ENCODE results near the gene FUT9. TPM values are rescaled to one million over a fixed set of nuclear protein-coding genes. Genes with fewer than 3 reads are reported as not detected.
"Not testable (repeated sequence)": the region's sequence is repeated elsewhere in the genome, so short reads cannot be mapped to it uniquely, and the experiment has no call there.

The FUT9 gene
- polyA plus RNA-seq, 6 donors from 2014 or later, result not detected

- Mint-ChIP-seq H3K4me3 (no peak overlapping the region), H3K9me3 (no peaks in the 10 kb centered on the region), H3K27me3 (no peaks in the 10 kb centered on the region), H3K4me1 (no peaks in the 10 kb centered on the region), H3K36me3 (no peaks in the 10 kb centered on the region), H3K27ac (no peak overlapping the region)
- no peak for ATAC-seq (ENCODE audit: low read depth in 2 of 2)
- no peak for DNase-seq
These were observed 198.0 kb downstream of the FUT9 start for GRCh38 chr6:96213784-96214183.

- no peak for ATAC-seq (ENCODE audit: low read depth in 2 of 2)
These were observed 207.9 kb downstream of the FUT9 start for GRCh38 chr6:96223695-96224094.

GRCh38 chr6:96227135-96227534 lies 211.4 kb downstream of the FUT9 start:
- no peak for DNase-seq
- ATAC-seq (ENCODE audit: low read depth in 2 of 2), result no peak
- Mint-ChIP-seq H3K9me3 (peaks cover 0 to 5% (median 0%) of the 10 kb centered on the region in 7 donors), H3K4me1 (no peaks in the 10 kb centered on the region), H3K36me3 (no peaks in the 10 kb centered on the region), H3K4me3 (no peak overlapping the region), H3K27me3 (no peaks in the 10 kb centered on the region), H3K27ac (no peak overlapping the region)

More at GRCh38 chr6:96223695-96224094, 207.9 kb downstream of the FUT9 start:
- Mint-ChIP-seq H3K36me3 (no peaks in the 10 kb centered on the region), H3K4me3 (no peak overlapping the region), H3K27ac (peak overlapping the region in 1 of 6 donors; percentile 14), H3K4me1 (no peaks in the 10 kb centered on the region), H3K27me3 (no peaks in the 10 kb centered on the region), H3K9me3 (peaks cover 0 to 6% (median 0%) of the 10 kb centered on the region in 7 donors)
- no peak for DNase-seq

GRCh38 chr6:96234444-96234843 lies 218.7 kb downstream of the FUT9 start:
- ATAC-seq (ENCODE audit: low read depth in 2 of 2), result no peak
- Mint-ChIP-seq H3K4me1 (no peaks in the 10 kb centered on the region), H3K9me3 (peaks cover 0 to 3% (median 0%) of the 10 kb centered on the region in 7 donors), H3K4me3 (no peak overlapping the region), H3K27me3 (no peaks in the 10 kb centered on the region), H3K27ac (no peak overlapping the region), H3K36me3 (no peaks in the 10 kb centered on the region)
- no peak for DNase-seq

GRCh38 chr6:96235927-96236326 lies 220.2 kb downstream of the FUT9 start:
- peaks cover 0 to 5% (median 2%) of the 10 kb centered on the region in 7 donors for H3K9me3 Mint-ChIP-seq
- no peaks in the 10 kb centered on the region for H3K27me3 Mint-ChIP-seq
- H3K36me3 Mint-ChIP-seq, result no peaks in the 10 kb centered on the region
- ATAC-seq (ENCODE audit: low read depth in 2 of 2) (no peak), DNase-seq (no peak)
- no peak overlapping the region for H3K4me3 Mint-ChIP-seq
- no peaks in the 10 kb centered on the region for H3K4me1 Mint-ChIP-seq
- no peak overlapping the region for H3K27ac Mint-ChIP-seq

GRCh38 chr6:96236471-96236870 lies 220.7 kb downstream of the FUT9 start:
- ATAC-seq (ENCODE audit: low read depth in 2 of 2), result no peak
- Mint-ChIP-seq H3K9me3 (peaks cover 0 to 5% (median 2%) of the 10 kb centered on the region in 7 donors), H3K36me3 (no peaks in the 10 kb centered on the region), H3K27me3 (no peaks in the 10 kb centered on the region), H3K4me3 (no peak overlapping the region), H3K4me1 (no peaks in the 10 kb centered on the region), H3K27ac (no peak overlapping the region)
- DNase-seq, result no peak

GRCh38 chr6:96237638-96238347 lies 222.0 kb downstream of the FUT9 start:
- H3K27me3 Mint-ChIP-seq, result no peaks in the 10 kb centered on the region
- H3K9me3 Mint-ChIP-seq, result peaks cover 0 to 5% (median 2%) of the 10 kb centered on the region in 7 donors
- H3K27ac Mint-ChIP-seq, result no peak overlapping the region
- no peaks in the 10 kb centered on the region for H3K4me1 Mint-ChIP-seq
- no peak overlapping the region for H3K4me3 Mint-ChIP-seq
- ATAC-seq (ENCODE audit: low read depth in 2 of 2) (no peak), DNase-seq (no peak)
- no peaks in the 10 kb centered on the region for H3K36me3 Mint-ChIP-seq

GRCh38 chr6:96246563-96246962 lies 230.8 kb downstream of the FUT9 start:
- ATAC-seq (ENCODE audit: low read depth in 2 of 2), result no peak
- Mint-ChIP-seq H3K27me3 (no peaks in the 10 kb centered on the region), H3K9me3 (no peaks in the 10 kb centered on the region), H3K27ac (no peak overlapping the region), H3K36me3 (no peaks in the 10 kb centered on the region), H3K4me3 (no peak overlapping the region), H3K4me1 (no peaks in the 10 kb centered on the region)
- no peak for DNase-seq

GRCh38 chr6:96249755-96250154 lies 234.0 kb downstream of the FUT9 start:
- no peak overlapping the region for H3K27ac Mint-ChIP-seq
- peaks cover 0 to under 1% (median 0%) of the 10 kb centered on the region in 7 donors for H3K9me3 Mint-ChIP-seq
- no peak overlapping the region for H3K4me3 Mint-ChIP-seq
- ATAC-seq (ENCODE audit: low read depth in 2 of 2) (no peak), DNase-seq (no peak)
- H3K36me3 Mint-ChIP-seq, result no peaks in the 10 kb centered on the region
- no peaks in the 10 kb centered on the region for H3K27me3 Mint-ChIP-seq
- H3K4me1 Mint-ChIP-seq, result no peaks in the 10 kb centered on the region

- DNase-seq (no peak), ATAC-seq (ENCODE audit: low read depth in 2 of 2) (no peak)
- Mint-ChIP-seq H3K36me3 (no peaks in the 10 kb centered on the region), H3K4me3 (no peak overlapping the region), H3K4me1 (no peaks in the 10 kb centered on the region), H3K27me3 (no peaks in the 10 kb centered on the region), H3K9me3 (peaks cover 0 to 5% (median 3%) of the 10 kb centered on the region in 7 donors), H3K27ac (no peak overlapping the region)
These were observed 242.0 kb downstream of the FUT9 start for GRCh38 chr6:96257751-96258150.

- not testable (repeated sequence) for H3K36me3 Mint-ChIP-seq; H3K9me3 Mint-ChIP-seq; H3K27ac Mint-ChIP-seq; DNase-seq; H3K27me3 Mint-ChIP-seq; ATAC-seq (ENCODE audit: low read depth in 2 of 2); H3K4me3 Mint-ChIP-seq; H3K4me1 Mint-ChIP-seq
These were observed 245.1 kb downstream of the FUT9 start for GRCh38 chr6:96260787-96261430.
